ENCODE results near the gene ENKD1.

The ENKD1 gene

GRCh38 chr16:67678354-67679023 is 11.9 kb upstream of the ENKD1 start:
- no peak overlapping the region for H3K4me3 ChIP-seq (ENCODE audit: extremely low read depth, insufficient read depth, low read length, poor library complexity, severe bottlenecking)
- no peaks in the 10 kb centered on the region for H3K9me3 ChIP-seq (ENCODE audit: control insufficient read depth, low read length)
- H3K4me1 ChIP-seq (ENCODE audit: control insufficient read depth, insufficient read depth, low read length, poor library complexity, severe bottlenecking), result no peaks in the 10 kb centered on the region
- H3K27ac ChIP-seq (ENCODE audit: low read depth, low read length, severe bottlenecking), result no peak overlapping the region
- H3K36me3 ChIP-seq (ENCODE audit: control insufficient read depth, insufficient read depth, low read length), result peaks cover 39% of the 10 kb centered on the region
- 92 to 100% methylated on average over 5 to 7 of the region's 12 CpGs for WGBS, 2 experiments (ENCODE audit: insufficient coverage in 2 of 2)

GRCh38 chr16:67677712-67678111 is 11.2 kb upstream of the ENKD1 start:
- Histone ChIP-seq H3K27ac (ENCODE audit: low read depth, low read length, severe bottlenecking) (no peak overlapping the region), H3K9me3 (ENCODE audit: control insufficient read depth, low read length) (no peaks in the 10 kb centered on the region), H3K4me3 (ENCODE audit: extremely low read depth, insufficient read depth, low read length, poor library complexity, severe bottlenecking) (no peak overlapping the region), H3K4me1 (ENCODE audit: control insufficient read depth, insufficient read depth, low read length, poor library complexity, severe bottlenecking) (no peaks in the 10 kb centered on the region), H3K36me3 (ENCODE audit: control insufficient read depth, insufficient read depth, low read length) (peaks cover 31% of the 10 kb centered on the region)
- WGBS, 2 experiments (ENCODE audit: insufficient coverage in 2 of 2), result 100% methylated on average over 1 of the region's 1 CpG; no CpG with 5 or more reads in 1 of the 2 experiments

- H3K27ac ChIP-seq (ENCODE audit: low read depth, low read length, severe bottlenecking), result no peak overlapping the region
- H3K4me1 ChIP-seq (ENCODE audit: control insufficient read depth, insufficient read depth, low read length, poor library complexity, severe bottlenecking), result no peaks in the 10 kb centered on the region
- no peaks in the 10 kb centered on the region for H3K9me3 ChIP-seq (ENCODE audit: control insufficient read depth, low read length)
- H3K4me3 ChIP-seq (ENCODE audit: extremely low read depth, insufficient read depth, low read length, poor library complexity, severe bottlenecking), result no peak overlapping the region
- H3K36me3 ChIP-seq (ENCODE audit: control insufficient read depth, insufficient read depth, low read length), result peaks cover 25% of the 10 kb centered on the region
- 94 to 97% methylated on average over 4 to 8 of the region's 8 CpGs for WGBS, 2 experiments (ENCODE audit: insufficient coverage in 2 of 2)
These were observed 10.4 kb upstream of the ENKD1 start for GRCh38 chr16:67676939-67677338.

DNA sequence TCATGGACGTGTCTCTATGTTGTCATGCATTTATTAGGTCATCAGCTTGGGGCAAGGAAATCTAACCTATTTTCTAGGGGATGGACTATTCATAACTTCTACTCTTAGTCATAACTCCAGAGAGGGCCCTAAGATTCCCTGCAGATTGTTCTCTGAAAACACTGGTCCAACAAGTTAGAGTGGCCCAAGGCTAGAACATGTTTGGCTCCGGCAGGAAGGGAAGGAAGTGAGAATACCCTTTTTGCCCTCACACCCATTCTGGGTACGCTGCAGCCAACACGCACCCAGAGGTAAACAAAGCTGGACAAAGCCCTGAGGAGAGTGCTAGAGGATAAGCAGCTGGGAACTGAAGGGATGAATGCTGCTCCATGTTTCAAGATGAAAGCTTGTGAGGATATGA is 10.0 kb upstream of the ENKD1 start:
- 97 to 100% methylated on average over 2 to 3 of the region's 4 CpGs for WGBS, 2 experiments (ENCODE audit: insufficient coverage in 2 of 2)
- Histone ChIP-seq H3K27ac (ENCODE audit: low read depth, low read length, severe bottlenecking) (no peak overlapping the region), H3K9me3 (ENCODE audit: control insufficient read depth, low read length) (no peaks in the 10 kb centered on the region), H3K4me3 (ENCODE audit: extremely low read depth, insufficient read depth, low read length, poor library complexity, severe bottlenecking) (no peak overlapping the region), H3K4me1 (ENCODE audit: control insufficient read depth, insufficient read depth, low read length, poor library complexity, severe bottlenecking) (no peaks in the 10 kb centered on the region), H3K36me3 (ENCODE audit: control insufficient read depth, insufficient read depth, low read length) (peaks cover 24% of the 10 kb centered on the region)

GRCh38 chr16:67675999-67676398 is 9.4 kb upstream of the ENKD1 start:
- no peak overlapping the region for H3K27ac ChIP-seq (ENCODE audit: low read depth, low read length, severe bottlenecking)
- WGBS, 2 experiments (ENCODE audit: insufficient coverage in 2 of 2), result 91 to 97% methylated on average over 3 to 7 of the region's 7 CpGs
- H3K9me3 ChIP-seq (ENCODE audit: control insufficient read depth, low read length), result no peaks in the 10 kb centered on the region
- no peaks in the 10 kb centered on the region for H3K4me1 ChIP-seq (ENCODE audit: control insufficient read depth, insufficient read depth, low read length, poor library complexity, severe bottlenecking)
- peaks cover 19% of the 10 kb centered on the region for H3K36me3 ChIP-seq (ENCODE audit: control insufficient read depth, insufficient read depth, low read length)
- H3K4me3 ChIP-seq (ENCODE audit: extremely low read depth, insufficient read depth, low read length, poor library complexity, severe bottlenecking), result no peak overlapping the region

DNA sequence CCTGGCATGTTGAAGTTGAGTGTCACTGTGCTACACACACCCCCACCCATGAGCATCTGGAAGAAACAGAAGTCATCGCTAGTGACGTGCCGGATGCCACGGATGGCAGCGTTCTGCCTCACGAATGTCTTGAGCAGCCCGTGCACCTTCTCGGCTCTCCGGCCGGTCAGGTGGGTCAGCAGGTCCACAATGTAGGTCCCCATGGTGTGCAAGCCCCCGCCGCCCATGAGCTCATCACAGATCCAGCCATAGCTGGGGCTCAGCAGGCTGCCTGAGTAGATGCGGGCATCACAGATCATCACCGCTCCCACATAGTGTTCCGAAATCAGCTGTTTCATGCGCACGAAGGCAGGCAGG is 9.0 kb upstream of the ENKD1 start:
- 94 to 98% methylated on average over 16 to 17 of the region's 17 CpGs for WGBS, 2 experiments (ENCODE audit: insufficient coverage in 2 of 2)
- H3K4me1 ChIP-seq (ENCODE audit: control insufficient read depth, insufficient read depth, low read length, poor library complexity, severe bottlenecking), result no peaks in the 10 kb centered on the region
- no peak overlapping the region for H3K4me3 ChIP-seq (ENCODE audit: extremely low read depth, insufficient read depth, low read length, poor library complexity, severe bottlenecking)
- H3K27ac ChIP-seq (ENCODE audit: low read depth, low read length, severe bottlenecking), result no peak overlapping the region
- H3K9me3 ChIP-seq (ENCODE audit: control insufficient read depth, low read length), result no peaks in the 10 kb centered on the region
- H3K36me3 ChIP-seq (ENCODE audit: control insufficient read depth, insufficient read depth, low read length), result peaks cover 16% of the 10 kb centered on the region

DNA sequence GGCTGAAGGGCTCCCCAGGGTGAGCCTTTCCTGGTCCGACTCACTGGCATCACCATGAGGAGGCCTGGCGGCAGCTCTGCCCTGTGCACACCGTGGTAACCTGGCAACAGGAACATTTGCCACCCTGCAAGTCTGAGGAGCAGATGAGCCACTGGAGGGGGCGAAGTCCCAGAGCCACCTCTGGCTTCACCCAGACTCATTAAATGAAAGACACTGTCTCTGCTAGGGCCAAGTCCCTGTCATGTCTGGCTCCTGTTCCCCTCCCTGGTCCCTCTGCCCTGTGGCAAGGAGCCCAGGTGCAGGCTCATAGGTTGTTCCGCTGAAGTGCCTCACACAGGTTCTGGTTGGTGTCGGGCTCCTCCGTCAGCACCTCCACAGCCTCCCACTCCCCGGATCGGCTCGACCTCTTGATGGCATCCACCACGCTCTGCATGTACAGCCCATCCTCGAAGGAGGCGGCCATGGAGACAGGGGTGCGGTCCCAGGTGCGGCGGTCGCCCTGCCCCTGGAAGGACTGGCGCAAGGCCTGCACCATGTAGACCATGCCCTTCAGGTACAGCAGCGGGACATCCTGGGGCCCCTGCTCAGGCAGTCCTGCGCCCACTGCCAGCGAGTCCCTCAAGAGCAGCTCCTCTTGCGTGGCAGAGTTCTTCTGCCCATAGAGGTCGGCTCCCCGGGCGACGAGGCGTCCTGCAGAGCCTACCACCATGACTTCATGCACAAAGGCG is 8.5 kb upstream of the ENKD1 start:
- H3K27ac ChIP-seq (ENCODE audit: low read depth, low read length, severe bottlenecking), result no peak overlapping the region
- 96 to 97% methylated on average over 23 to 28 of the region's 28 CpGs for WGBS, 2 experiments (ENCODE audit: insufficient coverage in 2 of 2)
- H3K36me3 ChIP-seq (ENCODE audit: control insufficient read depth, insufficient read depth, low read length), result peaks cover 11% of the 10 kb centered on the region
- H3K4me1 ChIP-seq (ENCODE audit: control insufficient read depth, insufficient read depth, low read length, poor library complexity, severe bottlenecking), result no peaks in the 10 kb centered on the region
- no peaks in the 10 kb centered on the region for H3K9me3 ChIP-seq (ENCODE audit: control insufficient read depth, low read length)
- H3K4me3 ChIP-seq (ENCODE audit: extremely low read depth, insufficient read depth, low read length, poor library complexity, severe bottlenecking), result no peak overlapping the region

GRCh38 chr16:67673712-67674580 is 7.4 kb upstream of the ENKD1 start:
- H3K4me3 ChIP-seq (ENCODE audit: extremely low read depth, insufficient read depth, low read length, poor library complexity, severe bottlenecking), result no peak overlapping the region
- WGBS, 2 experiments (ENCODE audit: insufficient coverage in 2 of 2), result 91 to 94% methylated on average over 10 to 12 of the region's 21 CpGs
- H3K4me1 ChIP-seq (ENCODE audit: control insufficient read depth, insufficient read depth, low read length, poor library complexity, severe bottlenecking), result no peaks in the 10 kb centered on the region
- peaks cover 9% of the 10 kb centered on the region for H3K36me3 ChIP-seq (ENCODE audit: control insufficient read depth, insufficient read depth, low read length)
- H3K9me3 ChIP-seq (ENCODE audit: control insufficient read depth, low read length), result no peaks in the 10 kb centered on the region
- peak overlapping the region; percentile 23 for H3K27ac ChIP-seq (ENCODE audit: low read depth, low read length, severe bottlenecking)

GRCh38 chr16:67672739-67673662 is 6.5 kb upstream of the ENKD1 start:
- peak overlapping the region; percentile 23 for H3K27ac ChIP-seq (ENCODE audit: low read depth, low read length, severe bottlenecking)
- WGBS, 2 experiments (ENCODE audit: insufficient coverage in 2 of 2), result 71 to 84% methylated on average over 10 to 12 of the region's 13 CpGs
- no peaks in the 10 kb centered on the region for H3K4me1 ChIP-seq (ENCODE audit: control insufficient read depth, insufficient read depth, low read length, poor library complexity, severe bottlenecking)
- H3K9me3 ChIP-seq (ENCODE audit: control insufficient read depth, low read length), result no peaks in the 10 kb centered on the region
- H3K4me3 ChIP-seq (ENCODE audit: extremely low read depth, insufficient read depth, low read length, poor library complexity, severe bottlenecking), result no peak overlapping the region
- H3K36me3 ChIP-seq (ENCODE audit: control insufficient read depth, insufficient read depth, low read length), result peaks cover 9% of the 10 kb centered on the region

DNA sequence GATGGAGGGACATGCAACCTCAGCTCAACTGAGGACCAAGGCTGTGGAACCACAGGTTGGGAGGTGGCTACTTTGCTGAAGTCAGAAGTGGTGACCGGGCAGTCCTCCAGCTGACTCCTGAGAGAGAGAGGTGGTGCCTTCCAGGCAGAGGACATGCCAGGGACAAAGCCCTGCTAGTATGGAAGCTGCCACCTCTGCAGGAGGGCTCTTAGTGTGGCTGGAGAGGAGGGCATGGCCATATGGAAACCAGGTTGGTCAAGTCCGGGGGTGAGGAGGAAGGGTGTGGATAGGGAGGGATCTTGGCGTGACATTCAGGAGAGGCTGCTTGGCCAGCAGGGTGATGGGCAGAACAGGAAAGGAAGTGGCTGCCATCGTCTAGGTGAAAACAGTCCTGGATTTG is 5.8 kb upstream of the ENKD1 start:
- WGBS, 2 experiments (ENCODE audit: insufficient coverage in 2 of 2), result 69 to 84% methylated on average over 4 of the region's 4 CpGs
- Histone ChIP-seq H3K4me3 (ENCODE audit: extremely low read depth, insufficient read depth, low read length, poor library complexity, severe bottlenecking) (no peak overlapping the region), H3K9me3 (ENCODE audit: control insufficient read depth, low read length) (no peaks in the 10 kb centered on the region), H3K4me1 (ENCODE audit: control insufficient read depth, insufficient read depth, low read length, poor library complexity, severe bottlenecking) (no peaks in the 10 kb centered on the region), H3K36me3 (ENCODE audit: control insufficient read depth, insufficient read depth, low read length) (peaks cover 9% of the 10 kb centered on the region), H3K27ac (ENCODE audit: low read depth, low read length, severe bottlenecking) (no peak overlapping the region)
